Trophoblast cell (in vitro differentiated cells and primary cell): ENCODE data around the gene MUC13.

Source experiments
- DNase-seq, 2 donors: peaks; one replicate each; pipeline ENCODE4 v3.0.0-alpha.2; 2016
- H2AFZ ChIP-seq: 2 replicates; pipeline ENCODE4 v1.6.1; 2013; ENCODE audit warnings: low read length, moderate library complexity, mild to moderate bottlenecking; ENCODE audit not compliant: insufficient read depth, poor library complexity
- H2AK5ac ChIP-seq: 2 replicates; pipeline ENCODE4 v1.6.1; 2013; ENCODE audit warnings: mild to moderate bottlenecking, low read length
- H2BK120ac ChIP-seq: 2 replicates; pipeline ENCODE4 v1.6.1; 2013; ENCODE audit warnings: low read length, mild to moderate bottlenecking, moderate library complexity; ENCODE audit not compliant: insufficient read depth, poor library complexity
- H2BK12ac ChIP-seq: 2 replicates; pipeline ENCODE4 v1.6.1; 2013; ENCODE audit warnings: mild to moderate bottlenecking, low read length, moderate library complexity
- H2BK5ac ChIP-seq: 2 replicates; pipeline ENCODE4 v1.6.1; 2013; ENCODE audit warnings: low read length, low read depth, moderate library complexity, mild to moderate bottlenecking; ENCODE audit not compliant: poor library complexity
- H3K14ac ChIP-seq: 2 replicates; pipeline ENCODE4 v1.6.1; 2013; ENCODE audit warnings: mild to moderate bottlenecking, low read length
- H3K18ac ChIP-seq: 2 replicates; pipeline ENCODE4 v1.6.1; 2013; ENCODE audit warnings: mild to moderate bottlenecking, low read length
- H3K23ac ChIP-seq: 2 replicates; pipeline ENCODE4 v1.6.1; 2013; ENCODE audit warnings: low read length
- H3K27ac ChIP-seq: 2 replicates; pipeline ENCODE4 v1.5.1; 2013; ENCODE audit warnings: low read depth, mild to moderate bottlenecking, inconsistent platforms, low read length, moderate library complexity
- H3K27me3 ChIP-seq: 2 replicates; pipeline ENCODE4 v1.6.1; 2013; ENCODE audit warnings: inconsistent platforms, mild to moderate bottlenecking, low read length, moderate library complexity; ENCODE audit not compliant: insufficient read depth
- H3K36me3 ChIP-seq, 2 experiments: 1 replicate in 1 of 2; 2 replicates in 1 of 2; pipeline ENCODE4 v1.6.1; 2013; ENCODE audit warnings: low read length in 2 of 2, mild to moderate bottlenecking in 2 of 2, moderate library complexity in 1 of 2; ENCODE audit not compliant: insufficient read depth in 2 of 2, control insufficient read depth in 1 of 2
- H3K4ac ChIP-seq: 2 replicates; pipeline ENCODE4 v1.6.1; 2013; ENCODE audit warnings: low read depth, mild to moderate bottlenecking, low read length, moderate library complexity
- H3K4me1 ChIP-seq, 2 experiments: 1 replicate in 1 of 2; 2 replicates in 1 of 2; pipeline ENCODE4 v1.6.1; 2013; ENCODE audit warnings: low read length in 2 of 2, mild to moderate bottlenecking in 2 of 2, moderate library complexity in 1 of 2; ENCODE audit not compliant: insufficient read depth in 2 of 2, control insufficient read depth in 1 of 2
- H3K4me2 ChIP-seq: 2 replicates; pipeline ENCODE4 v1.6.1; 2013; ENCODE audit warnings: inconsistent platforms, mild to moderate bottlenecking, low read length, moderate library complexity
- H3K4me3 ChIP-seq: 2 replicates; pipeline ENCODE4 v1.5.1; 2013; ENCODE audit warnings: mild to moderate bottlenecking, low read depth, low read length, inconsistent platforms
- H3K79me1 ChIP-seq: one replicate; pipeline ENCODE4 v1.6.1; 2013; ENCODE audit warnings: low read length
- H3K79me2 ChIP-seq: 2 replicates; pipeline ENCODE4 v1.6.1; 2013; ENCODE audit warnings: low read length, mild to moderate bottlenecking; ENCODE audit not compliant: control insufficient read depth, insufficient read depth, poor library complexity
- H3K9ac ChIP-seq: 2 replicates; pipeline ENCODE4 v1.6.1; 2013; ENCODE audit warnings: mild to moderate bottlenecking, low read length
- H3K9me3 ChIP-seq: 2 replicates; pipeline ENCODE4 v1.6.1; 2013; ENCODE audit warnings: low read depth, mild to moderate bottlenecking, control low read depth, inconsistent platforms, low read length; ENCODE audit not compliant: insufficient read depth
- H4K12ac ChIP-seq: 2 replicates; pipeline ENCODE4 v1.6.1; 2013; ENCODE audit warnings: low read depth, mild to moderate bottlenecking, low read length, moderate library complexity
- H4K8ac ChIP-seq: 2 replicates; pipeline ENCODE4 v1.6.1; 2013; ENCODE audit warnings: low read depth, mild to moderate bottlenecking, low read length, moderate library complexity
- H4K91ac ChIP-seq: one replicate; pipeline ENCODE4 v1.6.1; 2013; ENCODE audit warnings: low read depth, mild to moderate bottlenecking, low read length, moderate library complexity
- WGBS: extraction: QIAGEN DNeasy Blood & Tissue Kit; methylation state at CpG from one replicate; pipeline ENCODE4 v1.1.7; 2013; ENCODE audit warnings: missing lambda C conversion rate; ENCODE audit not compliant: insufficient read length, insufficient coverage; ENCODE audit errors: extremely low coverage; 5-methylcytosine and 5-hydroxymethylcytosine counted together

MUC13 gene

DNA sequence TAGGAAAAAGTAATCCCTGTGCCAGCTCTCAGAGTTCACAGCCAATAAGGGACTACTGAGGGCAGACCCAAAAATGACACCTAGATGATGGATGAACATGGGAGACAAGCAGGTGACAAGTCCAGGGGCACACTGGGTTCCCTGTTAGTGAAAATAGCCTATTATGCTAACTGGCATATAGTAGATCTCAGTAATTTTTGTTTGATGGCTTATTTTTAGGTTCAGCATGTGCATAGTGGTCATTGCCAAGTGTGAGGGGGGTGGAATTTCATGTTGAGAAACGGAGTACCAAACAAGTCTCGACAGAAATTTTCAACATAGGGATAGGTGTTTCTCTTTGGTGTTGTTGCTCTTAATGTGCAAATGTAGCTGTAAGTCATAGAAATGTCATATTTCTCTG, 41.0 kb downstream of the MUC13 start:
- H3K18ac ChIP-seq, result no peak overlapping the region
- no peaks in the 10 kb centered on the region for H3K9me3 ChIP-seq
- H3K4ac ChIP-seq, result peak overlapping the region; percentile 40
- no peak overlapping the region for H2BK5ac ChIP-seq
- no peak overlapping the region for H4K91ac ChIP-seq
- no peak overlapping the region for H3K9ac ChIP-seq
- no peak overlapping the region for H2BK120ac ChIP-seq
- no CpG with 5 or more reads among the region's 2 CpGs for WGBS
- no peak overlapping the region for H3K14ac ChIP-seq
- H4K12ac ChIP-seq, result no peak overlapping the region
- H3K4me1 ChIP-seq, result peaks cover 8% of the 10 kb centered on the region in 2 experiments
- no peaks in the 10 kb centered on the region for H3K36me3 ChIP-seq
- no peak overlapping the region for H3K27ac ChIP-seq
- H2BK12ac ChIP-seq, result no peak overlapping the region
- no peak overlapping the region for H3K4me2 ChIP-seq
- H2AK5ac ChIP-seq, result no peak overlapping the region
- no peak overlapping the region for H2AFZ ChIP-seq
- no peak overlapping the region for H3K4me3 ChIP-seq
- peaks cover 12% of the 10 kb centered on the region for H3K79me1 ChIP-seq
- no peaks in the 10 kb centered on the region for H3K27me3 ChIP-seq
- no peak overlapping the region for H3K23ac ChIP-seq
- DNase-seq, result no peak
- H3K79me2 ChIP-seq, result no peaks in the 10 kb centered on the region
- no peak overlapping the region for H4K8ac ChIP-seq

DNA sequence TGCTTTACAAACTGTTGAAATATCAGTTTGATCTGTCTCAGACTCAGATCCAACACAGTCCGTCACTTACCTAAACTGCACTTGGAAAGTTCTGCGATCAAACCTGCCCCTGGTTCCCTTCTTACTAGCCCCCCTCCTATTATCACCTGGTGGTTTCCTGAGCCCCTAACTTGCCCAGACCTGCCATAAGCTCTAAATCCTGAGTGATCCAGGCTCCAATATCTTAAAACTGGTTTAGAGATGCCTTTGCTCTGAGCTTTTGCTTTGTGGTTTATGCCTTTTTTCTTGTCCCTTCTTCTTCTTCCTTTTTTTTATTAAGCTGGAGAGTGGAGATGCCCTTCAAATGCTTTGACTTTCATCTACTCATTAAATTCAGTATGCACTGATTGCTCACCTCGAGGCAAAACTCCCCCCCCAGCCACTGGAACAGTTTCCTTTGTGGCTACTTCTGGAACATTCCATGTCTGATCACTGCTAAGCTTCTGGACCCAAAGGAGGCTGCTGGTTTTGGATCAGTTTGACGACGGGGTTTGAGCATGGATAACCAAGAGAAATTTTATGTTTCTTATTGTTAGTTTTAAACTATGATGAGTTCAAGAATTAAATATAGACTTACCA, 43.9 kb downstream of the MUC13 start:
- no CpG with 5 or more reads among the region's 5 CpGs for WGBS
- Histone ChIP-seq H3K79me2 (peaks cover 12% of the 10 kb centered on the region), H2AFZ (no peak overlapping the region), H3K27me3 (no peaks in the 10 kb centered on the region), H2BK12ac (peak overlapping the region; percentile 86), H3K9ac (no peak overlapping the region), H4K91ac (peak overlapping the region; percentile 61), H3K27ac (peak overlapping the region; percentile 15), H3K4me2 (no peak overlapping the region), H4K12ac (no peak overlapping the region), H3K18ac (no peak overlapping the region), H3K14ac (no peak overlapping the region), H3K36me3 (no peaks in the 10 kb centered on the region), H4K8ac (peak overlapping the region; percentile 48), H2BK120ac (no peak overlapping the region), H3K4me3 (no peak overlapping the region), H3K23ac (no peak overlapping the region), H2BK5ac (peak overlapping the region; percentile 53), H3K9me3 (no peaks in the 10 kb centered on the region), H3K4me1 (peaks cover 9 to 14% of the 10 kb centered on the region in 2 experiments), H3K79me1 (peaks cover 32% of the 10 kb centered on the region), H2AK5ac (no peak overlapping the region), H3K4ac (no peak overlapping the region)
- DNase-seq, result no peak

DNA sequence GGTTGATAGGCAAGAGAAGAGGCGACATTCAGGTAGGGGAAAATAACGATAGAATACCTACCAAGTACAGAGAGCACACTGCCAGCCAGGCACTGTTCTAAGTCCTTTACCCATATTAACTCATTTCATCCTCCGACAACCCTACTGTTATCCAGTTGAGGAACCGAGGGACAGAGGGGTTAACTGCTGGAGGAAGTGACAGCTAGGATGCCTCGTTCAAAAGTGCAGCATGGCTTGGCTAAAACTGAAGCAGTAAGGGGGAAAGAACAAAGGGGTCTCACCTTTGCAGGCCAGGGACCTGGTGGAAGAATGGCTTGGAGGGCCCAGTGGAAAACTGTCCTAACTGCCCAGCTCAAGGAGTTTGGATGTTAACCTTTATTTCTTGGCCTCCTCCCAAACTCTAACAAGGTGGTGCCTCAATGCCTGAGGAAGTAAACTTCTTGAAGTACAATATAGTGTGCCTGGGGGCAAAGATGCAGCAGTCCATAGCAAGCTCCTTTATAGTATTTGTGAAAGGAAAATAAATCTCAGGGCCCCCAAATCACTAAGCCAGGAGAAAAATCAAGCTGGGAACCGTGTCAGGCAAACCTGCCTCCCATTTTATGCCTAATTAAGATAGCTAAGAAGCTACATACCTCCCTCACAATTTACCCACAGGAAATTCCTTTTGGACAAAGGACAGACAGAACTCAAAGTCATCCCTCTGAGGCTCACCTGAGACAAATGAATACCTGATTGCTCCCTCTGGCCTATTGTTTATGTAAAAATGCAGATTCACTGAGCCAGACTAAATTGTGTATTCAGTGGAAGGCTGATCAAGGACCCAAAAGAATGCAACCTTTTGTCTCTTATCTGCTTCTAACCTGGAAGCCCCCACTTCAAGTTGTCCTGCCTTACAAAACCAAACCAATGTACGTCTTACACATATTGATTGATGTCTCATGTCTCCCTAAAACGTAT, 45.8 kb downstream of the MUC13 start:
- no peak overlapping the region for H3K18ac ChIP-seq
- H2BK5ac ChIP-seq, result peak overlapping the region; percentile 33
- no peak overlapping the region for H3K14ac ChIP-seq
- H3K4ac ChIP-seq, result no peak overlapping the region
- no peak overlapping the region for H2AK5ac ChIP-seq
- H3K23ac ChIP-seq, result no peak overlapping the region
- H3K27me3 ChIP-seq, result no peaks in the 10 kb centered on the region
- H3K27ac ChIP-seq, result peak overlapping the region; percentile 58
- H3K79me2 ChIP-seq, result peaks cover 14% of the 10 kb centered on the region
- no peak overlapping the region for H3K4me3 ChIP-seq
- H4K91ac ChIP-seq, result peak overlapping the region; percentile 45
- H3K36me3 ChIP-seq, result no peaks in the 10 kb centered on the region
- H2BK12ac ChIP-seq, result peak overlapping the region; percentile 62
- H3K4me2 ChIP-seq, result peak overlapping the region; percentile 7
- no peak overlapping the region for H4K8ac ChIP-seq
- H4K12ac ChIP-seq, result no peak overlapping the region
- H3K79me1 ChIP-seq, result peaks cover 32% of the 10 kb centered on the region
- no peak for DNase-seq
- peaks cover 19 to 22% of the 10 kb centered on the region in 2 experiments for H3K4me1 ChIP-seq
- H2BK120ac ChIP-seq, result peak overlapping the region; percentile 18
- no peaks in the 10 kb centered on the region for H3K9me3 ChIP-seq
- H3K9ac ChIP-seq, result peak overlapping the region; percentile 8
- no peak overlapping the region for H2AFZ ChIP-seq
- no CpG with 5 or more reads among the region's 8 CpGs for WGBS

DNA sequence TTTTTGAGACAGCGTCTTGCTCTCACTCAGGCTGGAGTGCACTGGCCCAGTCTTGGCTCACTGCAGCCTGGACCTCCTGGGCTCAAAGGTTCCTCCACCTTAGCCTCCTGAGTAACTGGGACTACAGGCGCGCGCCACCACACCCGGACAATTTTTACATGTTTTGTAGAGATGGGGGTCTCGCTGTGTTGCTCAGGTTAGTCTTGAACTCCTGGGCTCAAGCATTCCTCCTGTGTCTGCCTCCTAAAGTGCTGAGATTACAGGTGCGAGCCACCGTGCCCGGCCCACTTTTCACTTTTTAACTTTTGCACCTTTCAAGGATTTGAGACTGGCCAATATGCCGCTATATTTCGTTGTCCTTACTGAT, 46.6 kb downstream of the MUC13 start:
- H3K4me2 ChIP-seq, result peak overlapping the region; percentile 86
- WGBS, result no CpG with 5 or more reads among the region's 11 CpGs

More for the DNA sequence above, 46.6 kb downstream of the MUC13 start:
- Histone ChIP-seq H3K23ac (no peak overlapping the region), H2AFZ (peak overlapping the region; percentile 50), H2BK5ac (no peak overlapping the region), H3K36me3 (no peaks in the 10 kb centered on the region), H3K9ac (no peak overlapping the region), H3K4ac (no peak overlapping the region), H2BK120ac (peak overlapping the region; percentile 92), H3K4me1 (peaks cover 22 to 30% of the 10 kb centered on the region in 2 experiments), H4K91ac (peak overlapping the region; percentile 73), H3K14ac (no peak overlapping the region), H3K79me2 (peaks cover 14% of the 10 kb centered on the region), H3K18ac (no peak overlapping the region), H4K12ac (no peak overlapping the region), H4K8ac (no peak overlapping the region), H3K4me3 (no peak overlapping the region), H3K79me1 (peaks cover 32% of the 10 kb centered on the region), H3K9me3 (no peaks in the 10 kb centered on the region), H2AK5ac (no peak overlapping the region), H3K27ac (peak overlapping the region; percentile 91), H2BK12ac (no peak overlapping the region), H3K27me3 (no peaks in the 10 kb centered on the region)
- no peak for DNase-seq
